T-helper 1 cell treated with Interleukin-12 subunit alpha and Interleukin-12 subunit beta and Interleukin-4 antibody, amounts not matched to agents 30 ng/mL and 1 ng/mL, for 36 hours (primary cell): ENCODE results near the gene AVP. TPM values are rescaled to one million over a fixed set of nuclear protein-coding genes. Genes with fewer than 3 reads are reported as not detected.

Source experiments
- total RNA-seq: library from RNA; stranded (reverse); gene quantifications from 2 replicates; pipeline ENCODE4 v1.2.3, GENCODE V29; 2022

Gene AVP
- total RNA-seq, 1 donor from 2014 or later = not detected

Other genes with a start within 250 kb of the AVP start
- 23.0 TPM in 2 replicates for gene PCED1A, start 244.1 kb downstream of the AVP start, total RNA-seq
- 61.1 and 63.6 TPM in 2 replicates for gene VPS16, start 244.0 kb downstream of the AVP start, total RNA-seq
- gene PTPRA, start 211.2 kb downstream of the AVP start, total RNA-seq = 67.0 and 68.5 TPM in 2 replicates
- gene GNRH2, start 41.1 kb downstream of the AVP start, total RNA-seq = 1.3 and 1.8 TPM in 2 replicates
- 37.7 and 39.5 TPM in 2 replicates for gene MRPS26, start 38.7 kb downstream of the AVP start, total RNA-seq
- 0.61 TPM in 1 of 2 replicates, not detected in the other for gene OXT, start 13.1 kb downstream of the AVP start, total RNA-seq
- gene FASTKD5, start 75.1 kb upstream of the AVP start, total RNA-seq = 26.8 and 28.1 TPM in 2 replicates
- 7.6 and 9.0 TPM in 2 replicates for gene UBOX5, start 75.1 kb upstream of the AVP start, total RNA-seq
- gene LZTS3, start 88.8 kb upstream of the AVP start, total RNA-seq = 0.69 and 0.88 TPM in 2 replicates
- 54.0 and 55.2 TPM in 2 replicates for gene DDRGK1, start 120.0 kb upstream of the AVP start, total RNA-seq
- gene ITPA, start 124.8 kb upstream of the AVP start, total RNA-seq = 69.3 and 84.9 TPM in 2 replicates
- 1.6 and 1.9 TPM in 2 replicates for gene SLC4A11, start 154.5 kb upstream of the AVP start, total RNA-seq